Fibroblast of the conjunctiva (primary cell): Measurements from ENCODE around the gene PRPF31.
"Not testable (repeated sequence)": the region's sequence is repeated elsewhere in the genome, so short reads cannot be mapped to it uniquely, and the experiment has no call there.

ENCODE experiments used
- DNase-seq: peaks from one replicate; pipeline ENCODE4 v3.0.0-alpha.2; 2010; ENCODE audit warnings: low read depth

The PRPF31 gene

DNA sequence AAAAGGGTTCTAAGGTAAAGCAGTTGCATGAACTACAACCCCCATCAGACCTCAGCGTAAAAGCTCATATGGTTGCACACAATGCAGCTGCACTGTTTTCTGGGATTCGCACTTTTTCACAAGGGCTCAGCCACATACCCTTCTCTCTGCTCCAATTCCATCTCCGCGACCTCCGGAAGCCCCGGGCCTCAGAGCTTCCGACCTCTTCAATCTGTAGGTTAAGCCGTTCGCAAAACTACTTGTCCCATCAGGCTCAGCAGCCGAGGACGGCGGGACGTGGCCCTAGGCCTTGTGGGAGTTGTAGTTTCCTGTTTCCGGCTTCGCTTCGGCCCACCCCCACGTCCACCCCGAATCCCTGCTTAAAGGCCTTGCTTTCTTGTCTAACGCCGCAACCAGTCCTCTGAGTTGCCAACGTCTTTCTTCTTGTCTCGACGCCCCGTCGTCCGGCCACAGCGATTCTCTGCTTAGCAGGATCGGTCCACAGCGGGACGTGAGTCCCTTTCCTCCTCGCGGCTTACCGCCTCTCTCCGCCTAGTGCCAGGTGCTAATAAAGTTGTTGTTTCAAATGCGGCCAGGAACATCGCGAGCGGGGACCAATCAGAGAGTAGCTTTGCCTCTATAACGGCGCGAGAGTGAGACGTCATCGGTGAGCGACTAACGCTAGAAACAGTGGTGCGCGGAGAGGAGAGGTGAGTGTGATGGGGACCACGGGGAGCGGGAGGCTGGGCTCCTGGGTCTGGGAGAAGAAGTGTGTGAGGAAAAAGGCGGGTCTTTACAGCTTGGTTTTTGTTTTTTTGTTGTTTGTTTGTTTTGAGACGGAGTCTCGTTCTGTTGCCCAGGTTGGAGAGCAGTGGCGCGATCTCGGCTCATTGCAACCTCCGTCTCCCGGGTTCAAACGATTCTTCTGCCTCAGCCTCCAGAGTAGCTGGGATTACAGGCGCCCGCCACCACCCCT is at the start of gene PRPF31, which contains the start of gene TFPT:
Gene PRPF31, plus strand, starts transcription at position 646 of the 955 bp plus-strand sequence. CDS start 2,525 bp downstream, outside the sequence.
Gene TFPT, minus strand, starts transcription at position 549 of the 955 bp plus-strand sequence. Its CDS starts 388 bp downstream, at position 161.
- peak; percentile 89 for DNase-seq

- DNase-seq: no peak
Measured at GRCh38 chr19:54069470-54069869, 46.1 kb upstream of the PRPF31 start.

GRCh38 chr19:54073829-54074228 is 41.7 kb upstream of the PRPF31 start:
- no peak for DNase-seq

DNA sequence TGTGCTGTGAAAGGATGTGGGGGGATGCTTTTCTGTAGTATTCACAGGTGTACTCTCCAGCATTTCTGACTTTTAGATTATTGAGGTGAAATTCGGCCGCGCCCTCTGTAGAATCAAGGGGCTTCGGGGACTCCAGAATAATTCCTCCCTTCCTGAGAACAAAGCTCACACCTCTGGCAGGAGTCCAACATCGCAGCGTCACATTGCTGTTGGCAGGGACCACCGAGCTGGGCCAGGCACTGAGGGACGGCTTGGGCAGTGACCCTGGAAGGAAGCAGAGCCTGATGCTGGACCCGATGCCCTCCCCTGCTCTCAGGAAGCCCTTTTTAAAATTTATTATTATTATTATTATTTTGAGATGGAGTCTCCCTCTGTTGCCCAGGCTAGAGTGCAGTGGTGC is 40.7 kb upstream of the PRPF31 start:
- DNase-seq: no peak

GRCh38 chr19:54077334-54077733 is 38.2 kb upstream of the PRPF31 start:
- DNase-seq: no peak

DNA sequence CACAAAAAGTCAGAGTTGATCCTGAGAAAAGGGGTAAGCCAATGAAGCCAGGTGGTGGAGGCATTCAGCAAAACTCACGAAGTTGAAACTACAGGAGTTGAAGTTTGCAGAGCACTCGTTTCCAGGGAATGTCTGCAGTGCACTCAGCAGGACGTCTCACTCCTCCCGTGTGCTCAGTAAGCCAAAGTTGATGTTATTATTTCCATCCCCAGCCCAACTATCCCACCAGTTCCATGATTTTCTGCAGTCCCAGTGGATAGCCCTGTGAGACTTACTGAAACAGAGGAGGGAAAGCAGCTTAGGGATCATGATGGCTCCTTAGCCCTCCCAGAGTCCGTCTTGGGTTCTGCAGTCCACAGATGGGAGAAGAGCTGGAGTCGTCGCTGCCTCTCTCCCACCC is 34.5 kb upstream of the PRPF31 start, which contains the start of gene TARM1:
Gene TARM1, minus strand, starts transcription at position 334 of the 400 bp plus-strand sequence. Its CDS starts 25 bp downstream, at position 309.
- DNase-seq: no peak

DNA sequence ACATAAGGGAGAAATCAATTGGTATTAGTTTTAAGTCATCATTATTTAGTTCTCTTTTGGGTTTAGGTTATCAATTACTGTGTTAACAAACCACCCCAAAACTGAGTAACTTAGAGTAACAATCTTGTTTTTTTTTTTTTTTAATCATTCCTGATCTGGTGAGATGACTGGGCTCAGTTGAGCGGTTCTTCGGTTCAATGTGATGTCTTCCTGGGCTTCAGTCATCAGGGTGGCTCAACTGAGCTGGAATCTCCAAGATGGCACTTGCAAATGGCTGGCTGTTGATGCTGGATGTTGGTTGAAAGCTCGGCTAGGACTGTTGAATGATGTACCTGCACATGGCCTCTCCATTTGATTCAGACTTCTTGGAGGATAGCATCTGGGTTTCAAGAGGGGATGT is 31.1 kb upstream of the PRPF31 start:
- DNase-seq: no peak

DNA sequence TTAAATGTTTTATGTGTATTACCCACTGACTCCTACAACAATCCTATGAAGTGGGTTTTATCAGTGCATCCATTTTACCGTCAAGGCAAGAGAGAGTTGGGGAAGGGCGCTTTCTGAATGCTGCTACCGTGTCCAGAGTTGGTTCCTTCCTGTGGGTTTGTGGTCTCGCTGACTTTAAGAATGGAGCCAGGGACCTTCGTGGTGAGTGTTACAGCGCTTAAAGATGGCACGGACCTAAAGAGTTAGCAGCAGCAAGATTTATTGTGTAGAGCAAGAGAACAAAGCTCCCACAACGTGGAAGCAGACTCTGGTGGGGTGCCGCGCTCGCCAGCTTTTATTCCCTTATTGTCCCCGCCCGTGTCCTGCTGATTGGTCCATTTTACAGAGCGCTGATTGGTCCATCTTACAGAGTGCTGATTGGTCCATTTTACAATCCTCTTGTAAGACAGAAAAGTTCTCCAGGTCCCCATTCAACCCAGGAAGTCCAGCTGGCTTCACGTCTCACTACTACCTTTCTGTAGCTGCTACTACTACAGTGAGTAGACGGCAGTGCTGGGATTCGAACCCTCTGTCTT is 21.0 kb upstream of the PRPF31 start:
- no peak for DNase-seq

- no peak for DNase-seq
Measured at GRCh38 chr19:54095136-54095858, 20.3 kb upstream of the PRPF31 start.

- DNase-seq: not testable (repeated sequence)
Measured at GRCh38 chr19:54095859-54096616, 19.5 kb upstream of the PRPF31 start.

DNA sequence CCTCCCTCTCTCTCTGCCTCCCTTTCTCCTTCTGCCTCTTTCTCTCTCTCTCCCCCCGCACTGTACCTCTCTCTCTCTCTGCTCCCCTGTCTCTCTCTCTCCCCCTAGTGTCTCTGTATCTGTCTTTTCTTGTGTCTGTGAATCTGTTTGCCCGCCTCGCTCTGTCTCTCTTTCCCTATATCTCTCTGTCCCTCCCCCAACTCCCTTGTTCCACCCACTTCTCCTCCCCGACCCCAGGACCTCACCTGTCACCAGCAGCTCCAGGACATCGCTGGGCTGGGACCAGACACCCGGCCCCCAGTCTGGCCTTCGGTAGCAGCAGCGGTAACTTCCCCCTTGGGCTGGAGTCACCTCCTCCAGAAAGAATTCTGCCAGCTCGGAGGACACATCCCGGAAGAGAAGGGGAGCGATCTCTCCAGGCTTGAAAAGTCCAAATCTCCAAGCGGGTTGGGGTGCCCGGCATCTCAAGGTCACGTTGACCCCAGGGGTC is 18.9 kb upstream of the PRPF31 start:
- DNase-seq: peak; percentile 20

- DNase-seq: no peak
Measured at GRCh38 chr19:54099190-54099902, 16.2 kb upstream of the PRPF31 start.

DNA sequence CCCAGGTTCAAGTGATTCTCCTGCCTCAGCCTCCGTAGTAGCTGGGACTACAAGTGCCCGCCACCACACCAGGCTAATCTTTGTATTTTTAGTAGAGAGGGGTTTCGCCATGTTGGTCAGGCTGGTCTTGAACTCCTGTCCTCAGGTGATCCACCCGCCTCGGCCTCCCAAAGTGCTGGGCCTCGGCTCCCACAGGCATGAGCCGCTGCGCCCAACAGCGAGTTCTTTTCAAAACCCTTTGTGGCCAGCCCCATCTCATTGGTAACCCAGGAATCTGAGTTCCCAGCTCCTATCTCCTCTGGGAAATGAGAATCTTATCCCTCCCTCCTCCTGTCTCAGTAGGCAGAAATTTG is 15.7 kb upstream of the PRPF31 start:
- not testable (repeated sequence) for DNase-seq

- DNase-seq: no peak
Measured at GRCh38 chr19:54100561-54100960, 15.0 kb upstream of the PRPF31 start, which contains the start of gene OSCAR. OSCAR (minus strand) TSS chr19:54100803; CDS start chr19:54100792, 11 bp downstream.

DNA sequence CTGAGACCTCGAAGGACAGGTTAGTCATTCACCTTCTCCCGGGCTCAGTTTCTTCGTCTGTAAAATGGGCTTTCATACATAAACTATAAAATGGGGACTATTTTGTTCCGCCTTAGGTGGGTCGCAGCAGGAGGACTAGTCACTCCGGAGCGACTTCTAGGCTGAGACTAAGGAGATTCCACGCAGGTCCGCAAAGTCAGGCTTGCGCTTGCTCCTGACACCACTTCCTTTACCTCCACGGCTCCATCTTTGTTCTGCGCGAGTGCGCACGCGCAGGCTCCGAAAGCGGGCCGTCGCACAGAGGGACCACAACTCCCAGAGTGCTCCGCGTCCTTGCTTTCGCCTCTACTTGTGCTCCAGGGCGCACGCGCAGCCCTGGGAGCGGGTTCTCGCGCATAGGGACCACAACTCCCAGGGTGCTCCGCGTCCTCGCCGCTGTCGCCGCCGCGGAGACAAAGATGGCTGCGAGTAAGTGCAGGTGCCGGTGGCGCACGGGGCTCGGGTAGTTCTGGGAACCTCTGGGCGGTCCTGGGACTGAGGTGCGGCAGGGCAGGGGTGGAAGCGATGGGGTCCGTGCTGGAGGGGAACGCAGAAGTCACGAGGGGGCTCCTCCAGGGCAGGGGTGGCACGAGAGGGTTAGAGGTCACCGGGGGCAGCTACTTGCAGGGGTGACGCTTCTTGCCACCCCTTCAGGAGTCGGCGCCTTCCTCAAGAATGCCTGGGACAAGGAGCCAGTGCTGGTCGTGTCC is 13.0 kb upstream of the PRPF31 start, which contains the start of gene NDUFA3:
Gene NDUFA3, plus strand, starts transcription at position 435 of the 749 bp plus-strand sequence. Its CDS starts 24 bp downstream, at position 459.
- DNase-seq: peak; percentile 98

GRCh38 chr19:54104998-54105715 is 10.4 kb upstream of the PRPF31 start:
- no peak for DNase-seq

- DNase-seq: no peak
Measured at GRCh38 chr19:54105796-54106195, 9.8 kb upstream of the PRPF31 start.

- no peak for DNase-seq
Measured at GRCh38 chr19:54106716-54107115, 8.8 kb upstream of the PRPF31 start.

GRCh38 chr19:54107876-54108490 is 7.6 kb upstream of the PRPF31 start:
- DNase-seq: no peak
